ENCODE measurements around the gene CNTLN.

DNA sequence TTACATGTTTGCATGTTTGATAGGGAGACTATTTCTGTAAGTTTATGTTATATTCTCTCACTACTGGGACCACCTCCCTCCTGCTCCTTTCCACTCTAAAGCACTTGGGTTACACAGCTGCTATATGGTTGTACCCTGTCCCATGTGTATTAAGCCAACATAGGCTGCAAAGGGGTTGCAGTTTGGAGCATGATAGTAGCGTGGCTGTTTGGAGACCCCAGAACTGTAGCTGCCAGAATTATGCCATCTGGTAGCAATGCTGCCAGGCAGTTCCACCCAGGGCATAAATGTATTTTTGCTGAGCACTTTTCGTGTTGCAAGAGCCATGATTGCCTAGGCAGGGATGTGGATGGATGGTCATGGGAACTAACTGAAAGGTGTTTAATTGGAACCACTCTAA lies 81.8 kb downstream of the CNTLN start:
- TF ChIP-seq POLR2AphosphoS5 (IDR thresholded peaks at IDR 0.05) (no peak), POLR2A (IDR thresholded peaks at IDR 0.05) (no peak)
- TF ChIP-seq, protein P1, sequence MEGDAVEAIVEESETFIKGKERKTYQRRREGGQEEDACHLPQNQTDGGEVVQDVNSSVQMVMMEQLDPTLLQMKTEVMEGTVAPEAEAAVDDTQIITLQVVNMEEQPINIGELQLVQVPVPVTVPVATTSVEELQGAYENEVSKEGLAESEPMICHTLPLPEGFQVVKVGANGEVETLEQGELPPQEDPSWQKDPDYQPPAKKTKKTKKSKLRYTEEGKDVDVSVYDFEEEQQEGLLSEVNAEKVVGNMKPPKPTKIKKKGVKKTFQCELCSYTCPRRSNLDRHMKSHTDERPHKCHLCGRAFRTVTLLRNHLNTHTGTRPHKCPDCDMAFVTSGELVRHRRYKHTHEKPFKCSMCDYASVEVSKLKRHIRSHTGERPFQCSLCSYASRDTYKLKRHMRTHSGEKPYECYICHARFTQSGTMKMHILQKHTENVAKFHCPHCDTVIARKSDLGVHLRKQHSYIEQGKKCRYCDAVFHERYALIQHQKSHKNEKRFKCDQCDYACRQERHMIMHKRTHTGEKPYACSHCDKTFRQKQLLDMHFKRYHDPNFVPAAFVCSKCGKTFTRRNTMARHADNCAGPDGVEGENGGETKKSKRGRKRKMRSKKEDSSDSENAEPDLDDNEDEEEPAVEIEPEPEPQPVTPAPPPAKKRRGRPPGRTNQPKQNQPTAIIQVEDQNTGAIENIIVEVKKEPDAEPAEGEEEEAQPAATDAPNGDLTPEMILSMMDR (IDR thresholded peaks at IDR 0.05), result no peak

Measured in transverse colon (tissue), 4 donors.